GM18868 (cell line): ENCODE results near the gene GRPEL1.
"Not testable (repeated sequence)": the region's sequence is repeated elsewhere in the genome, so short reads cannot be mapped to it uniquely, and the experiment has no call there.

Experiments used
- ATAC-seq: cut with Tn5 transposase; IDR thresholded peaks from one replicate; pipeline ENCODE4 v1.9.1; 2021; ENCODE audit warnings: mild to moderate bottlenecking, moderate library complexity; ENCODE audit not compliant: unreplicated experiment

Gene GRPEL1

DNA sequence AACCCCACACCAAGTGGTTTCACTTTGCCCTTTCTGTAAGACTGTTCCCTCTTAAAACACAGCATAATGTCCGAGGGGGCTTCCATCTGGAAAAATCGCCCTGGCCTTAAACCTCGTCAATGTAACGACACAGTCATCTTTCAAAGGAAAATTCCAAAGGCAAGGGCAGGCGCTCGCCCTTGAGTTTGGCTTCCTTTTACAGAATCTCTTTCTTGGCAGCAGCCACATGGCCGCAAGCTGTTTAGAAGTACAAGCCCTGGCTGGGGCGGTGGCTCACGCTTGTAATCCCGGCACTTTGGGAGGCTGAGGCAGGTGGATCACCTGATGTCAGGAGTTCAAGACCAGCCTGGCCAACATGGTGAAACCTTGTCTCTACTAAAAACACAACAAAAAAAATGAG, 27.1 kb upstream of the GRPEL1 start:
- ATAC-seq: no peak

DNA sequence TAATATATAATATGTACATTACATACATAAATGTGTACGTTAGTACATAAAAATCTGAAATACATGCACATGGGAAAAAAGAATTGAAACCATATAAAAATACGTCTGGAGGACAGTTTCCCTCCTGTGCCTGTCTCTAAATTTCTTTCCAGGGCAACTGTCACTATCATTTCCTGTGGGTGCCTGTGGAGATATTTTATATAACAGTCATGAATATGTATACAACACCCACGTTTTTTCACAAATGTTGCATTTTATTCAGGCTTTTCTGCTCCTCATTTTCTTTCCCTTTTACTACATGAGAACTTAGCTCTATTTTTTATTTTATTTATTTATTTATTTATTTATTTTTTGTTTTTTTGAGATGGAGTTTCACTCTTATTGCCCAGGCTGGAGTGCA, 24.2 kb upstream of the GRPEL1 start:
- ATAC-seq: no peak

DNA sequence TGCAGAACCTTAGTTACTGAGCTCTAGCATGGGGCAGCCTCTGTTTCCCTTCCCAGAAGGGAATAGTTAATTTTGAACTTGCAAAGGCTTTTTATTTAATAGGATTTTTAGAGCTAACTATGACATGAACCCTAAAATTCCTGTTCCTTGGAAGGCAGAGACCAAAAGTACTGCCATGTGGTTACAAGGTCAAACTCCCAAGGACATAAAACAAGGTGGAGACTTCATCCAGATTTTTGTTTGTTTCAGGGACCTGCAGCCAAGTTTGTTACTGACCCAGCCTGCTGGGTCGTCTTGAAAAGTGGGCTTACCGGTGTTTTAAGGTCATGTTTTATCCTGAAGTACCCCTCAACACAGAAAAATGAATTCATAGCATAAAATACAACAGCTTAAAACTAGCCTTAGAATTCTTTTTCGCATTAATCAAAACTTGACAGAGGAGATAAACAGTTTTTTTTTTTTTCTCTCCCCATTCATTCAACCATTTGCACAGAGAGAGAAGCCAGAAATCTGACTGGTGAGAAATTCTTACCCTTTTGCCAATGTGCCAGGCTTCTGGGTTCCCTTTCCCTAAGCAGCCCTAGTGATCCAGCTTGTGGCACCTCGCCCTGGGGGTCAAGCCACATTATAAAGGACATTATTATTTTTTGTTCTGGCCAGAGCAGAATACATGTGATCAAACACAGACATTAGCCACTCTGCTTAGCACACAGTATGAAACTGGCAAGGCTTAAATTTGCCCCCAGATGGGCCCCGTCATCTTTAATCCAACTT, 21.5 kb upstream of the GRPEL1 start:
- ATAC-seq: no peak

DNA sequence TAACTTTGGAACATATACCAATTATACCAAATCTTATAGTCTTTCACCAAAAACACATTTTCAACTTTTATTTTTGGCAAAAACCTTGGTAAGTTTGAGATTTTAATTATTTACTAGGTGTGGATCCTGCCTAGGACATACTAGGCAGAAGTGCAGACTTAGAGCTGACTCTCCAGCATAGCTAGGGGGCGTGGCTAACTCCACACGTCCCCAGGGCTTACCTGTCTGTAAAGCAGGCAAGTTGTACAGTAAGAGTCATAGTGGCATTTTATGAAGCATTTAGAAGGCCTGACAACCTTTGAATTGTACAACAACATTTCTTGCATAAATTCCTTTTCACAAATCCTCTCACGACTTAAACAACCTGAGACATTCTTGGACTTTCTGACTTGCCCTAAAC, 19.2 kb upstream of the GRPEL1 start:
- no peak for ATAC-seq

DNA sequence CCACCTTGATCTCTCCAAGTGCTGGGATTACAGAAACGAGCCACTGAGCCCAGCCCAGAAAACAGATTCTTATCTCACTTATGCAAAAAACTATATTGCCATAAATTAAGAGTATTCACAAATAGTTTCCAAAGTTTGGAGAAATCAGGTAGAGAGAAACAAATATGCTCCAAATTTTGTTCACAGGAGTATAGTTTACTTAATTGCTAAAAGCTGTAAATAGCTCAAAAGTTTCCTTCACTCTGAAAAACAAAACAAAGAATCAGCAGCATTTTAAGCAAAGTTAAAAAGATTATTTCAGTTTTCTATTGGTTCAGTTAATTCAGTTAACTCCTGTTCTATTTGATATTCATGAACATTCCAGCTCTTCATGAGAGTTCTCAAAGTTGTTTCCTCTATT, 18.5 kb upstream of the GRPEL1 start:
- ATAC-seq: no peak

DNA sequence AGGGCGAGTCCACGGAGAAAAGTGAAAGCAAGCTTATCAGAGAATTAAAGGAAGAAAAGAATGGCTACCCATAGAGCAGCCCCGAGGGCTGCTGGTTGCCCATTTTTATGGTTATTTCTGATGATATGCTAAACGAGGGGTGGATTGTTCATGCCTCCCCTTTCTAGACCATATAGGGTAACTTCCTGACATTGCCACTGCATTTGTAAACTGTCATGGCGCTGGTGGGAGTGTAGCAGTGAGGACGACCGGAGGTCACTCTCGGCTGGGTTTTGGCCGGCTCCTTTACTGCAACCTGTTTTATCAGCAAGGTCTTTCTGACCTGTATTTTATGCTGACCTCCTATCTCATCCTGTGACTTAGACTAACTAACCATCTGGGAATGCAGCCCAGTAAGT, 16.7 kb upstream of the GRPEL1 start:
- ATAC-seq: not testable (repeated sequence)

DNA sequence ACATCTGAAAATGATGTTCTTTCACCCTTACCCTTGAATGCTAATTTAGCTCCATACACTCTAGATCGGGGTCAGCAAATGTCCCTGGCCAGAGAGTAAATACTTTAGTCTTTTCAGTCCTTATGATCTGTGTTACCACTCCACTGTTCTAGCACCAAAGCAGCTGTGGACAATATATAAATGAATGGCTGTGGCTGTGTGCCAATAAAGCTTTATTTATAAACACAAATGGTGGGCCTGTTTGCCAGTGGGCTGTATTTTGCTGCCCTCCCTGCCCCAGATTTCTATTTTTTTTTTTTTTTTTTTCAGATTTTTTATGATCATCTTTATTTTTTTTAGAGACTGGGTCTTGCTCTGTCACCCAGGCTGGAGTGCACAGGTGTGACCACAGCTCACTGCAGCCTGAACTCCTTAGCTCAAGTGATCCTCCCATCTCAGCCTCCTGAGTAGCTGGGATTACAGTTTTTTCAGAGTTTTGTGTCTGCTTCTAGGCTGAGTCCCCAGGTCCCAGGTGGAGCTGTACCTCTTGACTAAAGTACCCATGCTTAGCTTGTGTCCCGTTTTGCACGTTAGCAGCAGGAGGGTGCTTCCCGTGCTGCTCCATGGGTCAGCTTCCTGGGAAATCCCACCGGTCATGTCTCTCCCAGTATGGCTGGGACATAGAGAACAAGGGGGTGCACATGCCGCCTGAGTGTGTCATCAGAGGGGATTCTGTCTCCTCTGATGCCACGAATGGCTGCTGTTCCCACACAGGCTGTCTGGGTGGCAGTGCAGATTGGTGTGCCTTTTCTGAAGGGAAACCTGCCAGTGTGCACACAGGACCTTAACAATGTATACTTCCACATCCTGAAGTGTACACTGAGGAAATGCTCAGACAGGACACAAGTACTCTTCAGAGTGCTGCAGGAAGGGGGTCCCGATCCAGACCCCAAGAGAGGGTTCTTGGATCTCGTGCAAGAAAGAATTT, 16.0 kb upstream of the GRPEL1 start:
- ATAC-seq: no peak

DNA sequence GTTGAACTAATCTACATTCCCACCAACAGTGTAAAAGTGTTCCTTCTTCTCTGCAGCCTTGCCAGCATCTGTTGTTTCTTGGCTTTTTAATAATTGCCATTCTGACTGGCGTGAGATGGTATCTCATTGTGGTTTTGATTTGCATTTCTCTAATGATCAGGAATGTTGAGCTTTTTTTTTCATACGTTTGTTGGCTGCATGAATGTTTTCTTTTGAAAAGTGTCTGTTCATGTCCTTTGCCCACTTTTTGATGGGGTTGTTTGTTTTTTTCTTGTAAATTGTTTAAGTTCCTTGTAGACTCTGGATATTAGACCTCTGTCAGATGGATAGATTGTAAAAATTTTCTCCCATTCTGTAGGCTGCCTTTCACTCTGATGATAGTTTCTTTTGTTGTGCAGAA, 12.0 kb upstream of the GRPEL1 start:
- ATAC-seq: not testable (repeated sequence)

DNA sequence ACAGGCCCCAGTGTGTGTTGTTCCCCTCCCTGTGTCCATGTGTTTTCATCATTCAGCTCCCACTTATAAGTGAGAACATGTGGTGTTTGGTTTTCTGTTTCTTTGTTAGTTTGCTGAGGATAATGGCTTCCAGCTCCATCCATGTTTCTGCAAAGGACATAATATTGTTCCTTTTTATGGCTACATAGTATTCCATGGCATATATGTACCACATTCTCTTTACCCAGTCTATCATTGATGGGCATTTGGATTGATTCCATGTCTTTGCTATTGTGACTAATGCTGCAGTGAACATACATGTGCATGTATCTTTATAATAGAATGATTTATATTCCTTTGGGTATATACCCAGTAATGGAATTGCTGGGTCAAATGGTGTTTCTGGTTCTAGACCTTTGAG, 11.6 kb upstream of the GRPEL1 start:
- not testable (repeated sequence) for ATAC-seq

DNA sequence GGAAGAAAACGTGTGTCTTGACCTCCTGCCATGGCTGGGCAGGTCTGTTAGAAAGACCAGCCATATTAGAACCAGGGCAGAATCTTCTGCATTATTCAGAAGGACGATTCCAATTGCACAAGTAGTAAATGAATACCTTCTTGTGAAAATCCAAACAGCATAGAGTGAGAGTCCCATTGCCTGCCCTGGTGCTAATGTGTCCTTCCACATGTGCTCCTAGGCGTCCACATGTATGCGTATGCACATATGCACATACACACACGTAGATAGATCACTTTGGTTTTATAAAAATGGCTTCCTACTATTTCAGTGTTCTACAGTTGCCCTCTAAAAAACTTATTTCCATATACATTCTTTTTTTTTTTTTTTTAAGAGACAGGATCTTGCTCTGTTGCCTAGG, 10.2 kb upstream of the GRPEL1 start:
- no peak for ATAC-seq

DNA sequence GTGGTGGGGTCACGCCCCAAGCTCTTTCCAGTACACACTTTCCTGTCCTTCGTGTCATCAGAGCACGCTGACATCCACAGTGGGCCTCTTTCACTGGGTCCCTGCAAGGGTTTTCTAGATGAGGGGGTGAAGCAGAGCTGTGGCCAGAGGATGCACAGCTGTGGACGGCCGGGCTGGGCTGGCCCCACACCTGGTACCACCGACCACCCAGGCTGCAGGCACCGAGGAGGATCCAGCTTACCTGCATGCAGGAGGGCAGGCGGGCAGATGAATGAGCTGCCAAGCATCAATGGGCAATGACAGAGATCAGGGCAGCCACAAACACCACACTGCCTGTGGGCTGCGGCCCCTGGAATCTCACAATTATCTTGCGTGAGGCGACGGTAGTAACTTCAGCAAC, 9.5 kb upstream of the GRPEL1 start:
- ATAC-seq: no peak

DNA sequence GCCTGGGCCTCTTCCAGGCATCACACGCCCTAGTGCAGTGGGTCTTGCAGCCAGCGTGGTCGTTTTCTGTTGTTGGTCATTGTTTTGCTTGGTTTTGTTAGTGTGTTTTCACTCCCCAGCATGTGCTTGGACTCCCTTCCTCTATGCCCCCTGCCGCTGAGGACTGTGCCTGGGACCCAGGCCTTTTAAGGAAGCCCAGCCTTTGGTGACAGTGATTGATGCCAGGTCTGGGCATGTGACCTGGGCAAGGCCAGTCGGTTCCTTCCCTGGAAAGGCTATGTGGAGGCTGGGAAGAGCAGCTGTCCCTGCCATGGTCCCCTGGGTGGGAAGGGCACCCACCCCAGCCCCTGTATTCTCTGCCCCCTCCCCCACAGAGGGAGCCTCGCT, 8.8 kb upstream of the GRPEL1 start:
- no peak for ATAC-seq

DNA sequence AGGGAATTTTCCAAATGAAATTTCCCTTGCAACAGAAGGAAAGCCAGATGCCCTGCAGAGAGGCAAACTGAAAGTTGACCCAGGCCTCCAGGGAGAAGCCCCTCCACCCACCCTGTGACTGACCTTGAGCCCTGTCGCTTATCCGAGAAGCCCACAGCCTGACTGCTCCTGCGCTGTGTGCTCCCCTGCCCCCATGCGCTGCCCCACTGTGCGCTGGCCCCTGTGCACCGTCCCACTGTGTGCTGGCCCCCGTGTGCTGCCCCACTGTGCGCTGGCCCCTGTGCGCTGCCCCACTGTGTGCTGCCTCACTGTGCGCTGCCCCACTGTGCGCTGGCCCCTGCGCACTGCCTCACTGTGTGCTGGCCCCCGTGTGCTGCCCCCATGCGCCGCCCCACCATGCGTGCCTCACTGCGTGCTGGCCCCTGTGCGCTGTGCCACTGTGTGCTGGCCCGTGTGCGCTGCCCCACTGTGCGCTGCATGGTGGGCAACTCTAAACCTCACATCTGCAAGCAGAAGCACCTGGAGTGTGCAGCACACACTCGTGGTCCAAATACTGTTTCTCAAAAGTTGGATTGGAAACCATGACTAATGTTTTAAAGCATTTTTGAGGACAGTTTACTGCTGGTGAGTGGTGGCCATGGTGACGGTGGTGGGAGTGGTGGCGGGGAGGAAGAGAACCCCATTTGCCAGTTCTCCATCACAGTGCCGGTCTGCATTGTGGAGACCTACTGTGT, 8.3 kb upstream of the GRPEL1 start:
- ATAC-seq: no peak

DNA sequence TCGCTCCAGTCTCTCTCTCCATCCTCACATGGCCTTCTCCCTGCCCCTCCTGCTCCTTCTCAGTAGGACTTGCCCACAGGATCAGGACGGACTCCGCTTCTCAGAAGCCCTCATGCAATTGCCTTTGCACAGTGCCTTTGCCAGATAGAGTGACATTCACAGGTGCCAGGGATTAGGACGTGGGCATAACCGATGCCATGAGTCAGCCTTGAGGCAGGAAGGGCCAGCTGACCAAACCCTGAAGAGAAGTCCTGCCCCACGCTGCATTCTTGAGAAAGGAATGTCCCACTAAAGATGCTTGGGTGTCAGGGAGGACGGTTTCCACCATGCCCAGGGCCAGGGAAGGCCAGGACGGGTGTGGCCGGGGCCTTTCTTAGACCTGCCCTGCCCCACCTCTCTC, 6.6 kb upstream of the GRPEL1 start:
- ATAC-seq: no peak

DNA sequence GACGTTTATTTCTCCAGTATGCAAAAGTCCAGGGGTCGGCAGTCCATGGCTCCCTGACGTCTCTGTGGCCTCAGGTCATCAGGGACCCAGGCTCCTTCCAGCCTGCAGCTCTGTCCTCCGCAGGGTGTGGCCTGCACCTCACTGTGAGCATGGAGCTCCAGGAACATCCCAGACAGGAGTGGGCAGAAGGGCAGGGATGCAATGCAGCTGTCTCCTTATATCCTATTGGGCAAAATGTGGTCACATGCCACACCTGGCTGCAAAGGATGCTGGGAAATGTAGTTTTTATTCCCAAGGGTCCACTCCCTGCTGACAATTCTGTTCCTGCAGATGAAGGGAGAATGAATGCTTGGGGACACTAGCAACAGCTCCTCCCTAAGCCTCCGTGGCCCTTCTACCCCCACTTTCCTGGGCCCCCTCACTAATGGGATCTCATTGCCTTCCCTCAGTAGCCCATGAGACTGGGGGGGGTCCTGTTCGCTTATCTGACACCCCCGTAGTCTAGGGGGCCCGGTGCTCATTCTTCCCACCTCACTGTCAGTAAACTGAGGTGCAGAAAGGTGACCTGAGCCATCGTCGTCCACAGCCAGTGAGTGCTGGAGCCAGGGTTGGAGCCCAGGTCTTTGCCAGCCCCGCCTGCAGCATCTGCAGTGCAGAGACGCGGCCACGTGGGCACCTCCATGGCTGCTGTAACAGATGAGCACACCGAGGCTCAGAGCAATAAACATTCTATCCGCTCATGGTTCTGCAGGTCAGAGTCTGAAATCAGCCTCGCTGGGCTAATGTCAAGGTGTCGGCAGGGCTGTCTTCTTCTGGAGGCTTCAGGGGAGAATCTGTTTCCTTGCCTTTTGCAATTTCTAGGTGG, 5.9 kb upstream of the GRPEL1 start:
- ATAC-seq: no peak

DNA sequence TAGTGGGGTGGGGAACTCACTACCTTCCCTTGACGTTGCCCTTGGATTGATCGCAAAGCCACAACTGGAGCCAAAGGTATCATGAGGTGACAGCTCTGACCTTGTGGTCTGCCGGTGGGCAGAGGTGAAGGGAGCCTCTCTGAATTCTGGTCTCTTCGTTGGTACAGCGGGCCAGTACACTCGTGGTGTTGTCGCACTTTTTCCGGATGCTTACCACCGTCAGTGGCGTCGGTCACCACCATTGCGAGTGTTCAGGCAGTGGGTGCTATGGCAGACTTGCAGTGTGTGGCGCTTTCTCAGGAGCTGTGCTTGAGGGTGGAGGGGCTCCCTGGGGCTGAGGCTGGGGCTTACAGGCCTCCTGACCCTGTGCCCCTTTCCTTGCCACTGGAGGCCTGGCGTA, 5.2 kb upstream of the GRPEL1 start:
- ATAC-seq: no peak

DNA sequence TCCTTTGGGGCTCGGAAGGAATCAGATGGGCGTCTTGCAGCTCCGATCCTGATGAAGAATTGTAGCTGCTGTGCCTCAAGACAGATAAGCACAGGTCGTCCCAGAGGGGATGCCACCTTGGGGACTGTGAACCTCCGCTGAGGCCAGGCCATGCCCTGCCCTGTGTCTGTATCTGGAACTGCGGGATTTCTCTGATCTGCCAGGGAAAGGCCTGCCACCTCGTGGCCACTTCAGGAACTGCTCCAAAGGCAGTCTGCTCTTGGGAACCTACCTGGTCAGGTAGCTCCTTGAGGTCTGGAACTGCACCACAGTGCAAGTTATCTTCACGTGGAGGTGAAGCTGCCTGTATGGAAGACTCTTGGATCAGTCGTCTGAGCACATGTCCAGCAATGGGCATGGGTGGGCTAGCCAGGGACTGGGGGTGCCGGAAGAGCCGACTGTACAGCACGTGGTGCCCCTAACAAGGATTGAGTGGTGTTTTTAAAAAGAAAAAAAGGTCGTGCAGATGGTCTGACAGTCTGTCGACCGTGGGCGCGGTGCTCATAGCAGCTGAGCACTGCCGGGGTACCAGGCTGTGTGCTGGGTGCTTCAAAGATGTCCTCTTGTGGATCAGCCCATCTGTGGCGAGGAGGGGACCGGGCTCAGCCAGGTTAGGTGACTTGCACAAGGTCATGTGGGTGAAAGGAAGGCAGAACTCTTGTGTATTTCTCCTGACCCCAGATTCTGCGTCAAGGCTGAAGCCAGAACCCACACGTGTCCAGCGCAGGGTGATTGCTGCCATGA, 3.1 kb upstream of the GRPEL1 start:
- ATAC-seq: peak; percentile 40

DNA sequence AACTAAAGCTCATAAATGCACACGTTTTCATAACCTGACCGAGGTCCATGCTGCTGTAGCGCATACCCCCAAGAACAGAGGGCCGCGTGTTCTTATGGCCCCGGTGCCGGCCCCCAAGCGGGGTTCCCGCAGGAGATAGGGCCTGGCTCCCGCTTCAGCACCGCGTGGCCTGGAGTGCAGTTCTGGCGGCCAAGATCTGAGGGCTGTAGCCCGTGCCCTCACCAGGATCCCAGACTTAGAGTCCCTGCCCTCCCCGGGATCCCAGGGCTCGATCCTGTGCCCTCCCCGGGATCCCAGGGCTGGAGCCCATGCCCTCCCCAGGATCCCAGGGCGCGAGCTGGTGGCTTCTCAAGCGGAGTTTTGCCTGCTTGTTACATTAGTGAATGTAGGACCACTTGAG, 1.0 kb upstream of the GRPEL1 start:
- ATAC-seq: no peak

DNA sequence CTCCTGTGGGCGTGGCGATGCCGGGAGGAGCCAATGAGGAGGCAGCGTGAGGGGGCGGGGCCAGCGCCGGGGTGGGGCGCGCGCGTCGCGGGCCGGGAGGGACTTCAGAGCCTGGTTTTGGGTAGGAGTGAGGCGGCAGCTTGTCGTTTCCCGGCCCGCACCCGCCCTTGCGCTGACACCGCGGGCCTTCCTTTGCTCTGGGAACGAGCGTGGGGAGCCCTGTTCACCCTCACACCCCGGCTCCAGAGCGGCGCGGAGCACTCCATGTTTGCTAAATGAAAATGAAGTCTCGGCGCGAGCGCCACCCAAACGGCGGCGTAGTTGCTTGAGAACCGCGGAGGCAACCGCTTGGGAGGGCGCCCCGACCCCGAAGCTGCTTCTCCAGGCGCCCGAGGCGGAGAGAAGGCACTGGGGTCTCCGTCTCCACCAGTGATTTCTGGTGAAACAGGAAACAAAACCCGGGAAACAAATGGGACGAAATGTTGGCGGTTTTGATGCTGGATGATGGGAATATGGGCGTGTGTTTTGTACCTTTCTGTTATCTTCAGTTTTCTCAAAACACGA, 497 bp upstream of the GRPEL1 start:
- ATAC-seq: peak; percentile 14

DNA sequence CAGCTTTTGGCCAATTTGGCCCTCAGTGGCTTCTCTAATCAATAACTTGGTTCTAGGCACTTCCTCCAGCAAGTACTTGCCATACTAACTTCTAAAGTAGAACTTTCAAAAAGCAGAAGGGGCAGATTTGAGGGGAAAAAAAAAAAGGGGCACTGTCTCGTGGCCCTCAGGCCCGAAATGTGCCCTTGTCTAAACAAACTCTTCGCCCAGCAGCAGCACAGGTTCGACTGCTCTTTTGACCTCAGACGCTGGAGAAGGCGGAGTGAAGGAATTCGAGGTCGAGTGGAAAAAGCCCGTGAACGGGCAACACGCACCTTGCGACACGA, 775 bp downstream of the GRPEL1 start:
- no peak for ATAC-seq
